OCI-LY7 (cell line): ENCODE results near the gene MYBPC1. TPM values are rescaled to one million over a fixed set of nuclear protein-coding genes. Genes with fewer than 3 reads are reported as not detected.
A peak's percentile ranks its signal among the peaks of the same experiment; 100 is the strongest.

Experiments
- BruUV-seq: library from RNA; stranded (reverse); fragments of 400-500 nt; replicated peaks from 2 replicates; lab custom pipeline; 2021; lab: Mats Ljungman, UMichigan
- CTCF ChIA-PET: fragments of 300-600 bp; sonication (Branson Sonifier 250); formaldehyde crosslinking; loops from one replicate; lab custom pipeline; 2022; ENCODE audit warnings: antibody characterized with exemption; ENCODE audit not compliant: unreplicated experiment; lab: Charles Lee
- POLR2A ChIA-PET: fragments of 300-600 bp; sonication (Branson Sonifier 250); formaldehyde crosslinking; loops from one replicate; lab custom pipeline; 2022; ENCODE audit warnings: antibody characterized with exemption; lab: Charles Lee
- DNase-seq: peaks from one replicate; pipeline ENCODE4 v3.0.0-alpha.2; 2015; ENCODE audit warnings: low spot score
- H2AFZ ChIP-seq: fragments of 200-600 bp; sonication (generic), shearing (Covaris generic); 2 replicates; pipeline ENCODE4 v1.6.1; 2014; ENCODE audit warnings: mild to moderate bottlenecking, antibody characterized with exemption, low read length, moderate library complexity
- H3K27ac ChIP-seq: fragments of 200-600 bp; sonication (generic); 2 replicates; pipeline ENCODE4 v1.5.1; 2014; ENCODE audit warnings: mixed run types, low read depth, mild to moderate bottlenecking, moderate library complexity, low read length, inconsistent platforms; ENCODE audit not compliant: poor library complexity, severe bottlenecking
- H3K36me3 ChIP-seq: fragments of 200-600 bp; sonication (generic); 2 replicates; pipeline ENCODE4 v1.6.1; 2014; ENCODE audit warnings: mild to moderate bottlenecking, antibody characterized with exemption, low read length, moderate library complexity, mixed read lengths; ENCODE audit not compliant: insufficient read depth
- H3K4me1 ChIP-seq: fragments of 200-600 bp; sonication (generic); 2 replicates; pipeline ENCODE4 v1.5.1; 2014; ENCODE audit warnings: mild to moderate bottlenecking, low read length; ENCODE audit not compliant: insufficient read depth, poor library complexity, severe bottlenecking
- H3K4me2 ChIP-seq: fragments of 200-600 bp; sonication (generic); 2 replicates; pipeline ENCODE4 v1.6.1; 2014; ENCODE audit warnings: mild to moderate bottlenecking, low read length
- H3K4me3 ChIP-seq: fragments of 200-600 bp; sonication (generic); 2 replicates; pipeline ENCODE4 v1.5.1; 2014; ENCODE audit warnings: mild to moderate bottlenecking, low read depth, low read length; ENCODE audit not compliant: poor library complexity, severe bottlenecking
- H3K79me2 ChIP-seq: fragments of 200-600 bp; sonication (generic); 2 replicates; pipeline ENCODE4 v1.6.1; 2016; ENCODE audit warnings: low read depth, mild to moderate bottlenecking, low read length, moderate library complexity, mixed read lengths; ENCODE audit not compliant: insufficient read depth
- H3K9me2 ChIP-seq: fragments of 200-600 bp; sonication (generic); 2 replicates; pipeline ENCODE4 v1.6.1; 2016; ENCODE audit warnings: mild to moderate bottlenecking, low read length, mixed read lengths; ENCODE audit not compliant: insufficient read depth
- H3K9me3 ChIP-seq: fragments of 200-600 bp; sonication (generic); 2 replicates; pipeline ENCODE4 v1.6.1; 2014; ENCODE audit warnings: mild to moderate bottlenecking, mixed run types, low read length, mixed read lengths
- H4K20me1 ChIP-seq: fragments of 200-600 bp; sonication (generic); 2 replicates; pipeline ENCODE4 v1.6.1; 2014; ENCODE audit warnings: mild to moderate bottlenecking, antibody characterized with exemption, low read length, moderate library complexity, mixed read lengths; ENCODE audit not compliant: insufficient read depth
- CTCF ChIP-seq: fragments of 200-600 bp; sonication (generic); conservative IDR thresholded peaks from 2 replicates; pipeline ENCODE4 v1.5.1; 2014; ENCODE audit warnings: mild to moderate bottlenecking, antibody characterized with exemption, low read length, moderate library complexity, mixed read lengths
- EZH2phosphoT487 ChIP-seq: fragments of 200-600 bp; sonication (generic); IDR thresholded peaks from 2 replicates; pipeline ENCODE4 v1.6.1; 2018; ENCODE audit warnings: low read depth, borderline replicate concordance, mild to moderate bottlenecking, mixed run types, antibody characterized with exemption, low read length, moderate library complexity, mixed read lengths
- intact Hi-C: fragments of 100-400 bp; cut with micrococcal nuclease; formaldehyde crosslinking; loops from one replicate; pipeline ENCODE4 v1.10.0; 2022; ENCODE audit not compliant: unreplicated experiment
- total RNA-seq, 2 experiments: library from RNA; depleted of rRNA in 1 of 2; stranded (reverse); fragments of >200 nt in 1 of 2; shearing (Covaris generic) in 1 of 2; gene quantifications; 2 replicates each; pipeline ENCODE4 v1.2.3, GENCODE V29; 2014 to 2022

The MYBPC1 gene
- total RNA-seq, 2 experiments from 2014 or later = not detected

DNA sequence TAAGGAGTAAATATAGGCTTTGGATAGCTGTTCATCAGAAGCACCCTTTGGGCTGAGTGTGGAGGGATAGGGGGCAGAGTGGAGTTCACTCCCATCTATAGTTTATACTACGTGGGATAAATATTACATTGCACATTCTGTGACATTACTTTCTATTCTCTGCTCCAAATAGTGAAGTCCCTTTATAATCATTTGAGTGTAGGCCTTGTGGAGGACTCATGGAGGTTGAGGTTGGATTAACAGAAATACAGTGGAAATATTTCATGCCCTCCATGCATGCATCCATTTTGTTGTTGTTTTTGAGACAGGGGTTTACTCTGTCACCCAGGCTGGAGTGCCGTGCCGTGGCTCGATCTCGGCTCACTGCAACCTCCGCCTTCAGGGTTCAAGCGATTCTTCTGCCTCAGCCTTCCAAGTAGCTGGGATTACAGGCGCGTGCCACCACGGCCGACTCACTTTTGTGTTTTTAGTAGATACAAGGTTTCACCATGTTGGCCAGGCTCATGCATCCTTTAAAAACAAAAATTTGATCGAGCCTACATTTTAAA is 104.1 kb downstream of the MYBPC1 start:
- peak overlapping the region; percentile 80 for H3K4me3 ChIP-seq
- intact Hi-C loops = loop anchor here (1.0 to 5.0 kb wide), 2 partner anchors 44 to 133 kb away; partner anchors contain the start of gene GNPTAB
- peaks cover 45% of the 10 kb centered on the region for H3K4me1 ChIP-seq
- TF ChIP-seq CTCF = peak; percentile 81
- no peak for TF ChIP-seq EZH2phosphoT487
- DNase-seq = peak; percentile 46
- no peaks in the 10 kb centered on the region for H3K9me2 ChIP-seq
- no peaks in the 10 kb centered on the region; the same call in 1 of the 2 replicates for H4K20me1 ChIP-seq
- no peaks in the 10 kb centered on the region; the same call in 1 of the 2 replicates for H3K36me3 ChIP-seq
- H3K79me2 ChIP-seq = peaks cover 16% of the 10 kb centered on the region; the same call in 1 of the 2 replicates
- H3K9me3 ChIP-seq = peaks cover 6% of the 10 kb centered on the region; the same call in 1 of the 2 replicates
- POLR2A ChIA-PET = interaction anchor here (1.2 to 1.7 kb wide), 6 partner anchors 9 to 73 kb away, joined by 3 to 6 read pairs (median 4); no protein-coding TSS in a partner anchor
- CTCF ChIA-PET = interaction anchor here (1.0 kb wide), 1 partner anchor 64 kb away, joined by 3 read pairs; no protein-coding TSS in a partner anchor
- BruUV-seq = no TSS peak
- peak overlapping the region; percentile 56 for H3K27ac ChIP-seq
- H2AFZ ChIP-seq = peak overlapping the region; percentile 89; the same call in 1 of the 2 replicates
- H3K4me2 ChIP-seq = peak overlapping the region; percentile 97

GRCh38 chr12:101700299-101700820 is 105.6 kb downstream of the MYBPC1 start:
- CTCF ChIA-PET = interaction anchor here (0.7 kb wide), 1 partner anchor 71 kb away, joined by 4 read pairs; no protein-coding TSS in a partner anchor
- Histone ChIP-seq H3K4me2 (peak overlapping the region; percentile 97), H3K36me3 (no peaks in the 10 kb centered on the region)

More at GRCh38 chr12:101700299-101700820, 105.6 kb downstream of the MYBPC1 start:
- Histone ChIP-seq H4K20me1 (no peaks in the 10 kb centered on the region; the same call in 1 of the 2 replicates), H3K4me3 (peak overlapping the region; percentile 24), H3K9me2 (no peaks in the 10 kb centered on the region), H3K9me3 (no peaks in the 10 kb centered on the region), H3K27ac (no peak overlapping the region), H2AFZ (no peak overlapping the region), H3K4me1 (peaks cover 45% of the 10 kb centered on the region), H3K79me2 (peaks cover 16% of the 10 kb centered on the region; the same call in 1 of the 2 replicates)
- TF ChIP-seq EZH2phosphoT487 (no peak), CTCF (no peak)
- POLR2A ChIA-PET = interaction anchor here (0.6 to 1.5 kb wide), 6 partner anchors 22 to 519 kb away, joined by 3 to 5 read pairs (median 4); no protein-coding TSS in a partner anchor
- BruUV-seq = no TSS peak
- no peak for DNase-seq
- intact Hi-C loops = no loop called here
